Activated CD8-positive, alpha-beta memory T cell treated with anti-CD3 and anti-CD28 coated beads, Interleukin-2, amount 50 U/mL, for 24 hours (primary cell): ENCODE data around the gene SDHA.
"Not testable (repeated sequence)": the region's sequence is repeated elsewhere in the genome, so short reads cannot be mapped to it uniquely, and the experiment has no call there.

Experiments
- DNase-seq: peaks from one replicate; pipeline ENCODE4 v3.0.0-alpha.2; 2020; ENCODE audit errors: extremely low read depth

Gene SDHA

GRCh38 chr5:300691-301435 is 82.7 kb downstream of the SDHA start:
- DNase-seq = not testable (repeated sequence)

DNA sequence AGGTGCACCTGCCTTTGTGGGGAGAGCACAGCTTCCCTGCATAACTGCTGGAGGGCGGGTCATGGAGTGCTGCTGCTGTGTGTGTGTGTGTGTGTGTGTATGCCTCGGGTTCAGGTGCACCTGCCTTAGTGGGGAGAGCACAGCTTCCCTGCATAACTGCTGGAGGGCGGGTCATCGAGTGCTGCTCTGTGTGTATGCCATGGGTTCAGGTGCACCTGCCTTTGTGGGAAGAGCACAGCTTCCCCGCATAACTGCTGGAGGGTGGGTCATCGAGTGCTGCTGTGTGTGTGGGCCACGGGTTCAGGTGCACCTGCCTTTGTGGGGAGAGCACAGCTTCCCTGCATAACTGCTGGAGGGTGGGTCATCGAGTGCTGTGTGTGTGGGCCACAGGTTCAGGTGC is 84.3 kb downstream of the SDHA start:
- not testable (repeated sequence) for DNase-seq

GRCh38 chr5:302966-303365 is 84.8 kb downstream of the SDHA start:
- no peak for DNase-seq

- not testable (repeated sequence) for DNase-seq
Measured at GRCh38 chr5:303741-304140, 85.6 kb downstream of the SDHA start.

- DNase-seq = no peak
Measured at GRCh38 chr5:305050-305449, 86.9 kb downstream of the SDHA start.

DNA sequence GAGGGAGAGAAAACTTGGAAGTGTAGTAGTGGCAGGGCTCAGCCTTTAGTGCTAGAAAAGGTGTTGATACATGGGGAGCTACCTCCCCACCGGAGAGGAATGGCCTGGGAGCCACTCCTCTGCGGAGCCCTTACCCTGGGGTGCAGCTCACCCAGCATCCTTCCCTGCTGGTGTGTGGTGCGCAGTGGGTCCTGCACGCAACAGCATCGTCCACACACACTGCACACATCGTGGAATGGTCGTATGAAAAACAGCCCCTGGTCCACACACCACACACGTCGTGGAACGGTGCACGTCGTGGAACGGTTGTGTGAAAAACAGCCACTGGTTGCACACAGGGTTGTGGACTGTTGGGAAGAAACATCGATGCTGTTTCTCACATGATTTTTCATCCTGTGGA is 87.3 kb downstream of the SDHA start:
- no peak for DNase-seq

DNA sequence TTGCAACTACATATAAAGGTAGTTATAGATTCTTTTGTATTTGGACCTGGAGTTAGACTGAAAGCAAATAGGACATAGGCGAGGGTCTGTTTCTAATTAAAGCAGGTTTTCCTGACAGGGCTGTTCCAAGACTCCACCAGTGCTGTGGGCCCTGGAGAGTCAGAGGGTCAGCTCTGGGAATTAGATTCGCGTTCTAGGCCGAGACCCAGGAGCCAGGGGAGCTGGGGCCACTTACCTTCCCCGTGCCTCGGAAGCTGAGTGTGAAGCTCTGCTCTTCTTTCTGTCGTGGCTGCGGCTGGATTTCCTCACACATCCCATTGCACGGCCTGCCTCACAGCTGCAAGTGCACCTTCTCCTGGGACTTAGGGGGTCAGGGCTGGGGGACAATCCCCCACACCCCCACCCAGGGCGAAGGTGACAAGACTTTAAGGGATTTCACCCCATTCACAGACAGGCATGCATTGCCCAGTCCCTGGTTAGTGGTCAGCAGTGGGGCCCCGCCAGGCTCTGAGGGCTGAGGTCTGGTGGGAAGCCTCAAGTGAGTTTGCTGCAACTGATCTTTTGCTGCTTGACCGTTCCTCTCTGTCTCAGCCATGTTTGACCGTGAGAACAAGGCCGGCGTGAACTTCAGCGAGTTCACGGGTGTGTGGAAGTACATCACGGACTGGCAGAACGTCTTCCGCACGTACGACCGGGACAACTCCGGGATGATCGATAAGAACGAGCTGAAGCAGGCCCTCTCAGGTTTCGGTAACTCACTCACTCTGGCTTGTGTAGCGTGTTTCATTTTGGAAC is 88.1 kb downstream of the SDHA start:
- no peak for DNase-seq
